HG03565 (cell line): ENCODE results near the gene PRG2.
"Not testable (repeated sequence)": the region's sequence is repeated elsewhere in the genome, so short reads cannot be mapped to it uniquely, and the experiment has no call there.

Experiments used
- ATAC-seq: cut with Tn5 transposase; IDR thresholded peaks from one replicate; pipeline ENCODE4 v1.9.1; 2021; ENCODE audit warnings: mild to moderate bottlenecking, moderate library complexity; ENCODE audit not compliant: unreplicated experiment

Gene PRG2

DNA sequence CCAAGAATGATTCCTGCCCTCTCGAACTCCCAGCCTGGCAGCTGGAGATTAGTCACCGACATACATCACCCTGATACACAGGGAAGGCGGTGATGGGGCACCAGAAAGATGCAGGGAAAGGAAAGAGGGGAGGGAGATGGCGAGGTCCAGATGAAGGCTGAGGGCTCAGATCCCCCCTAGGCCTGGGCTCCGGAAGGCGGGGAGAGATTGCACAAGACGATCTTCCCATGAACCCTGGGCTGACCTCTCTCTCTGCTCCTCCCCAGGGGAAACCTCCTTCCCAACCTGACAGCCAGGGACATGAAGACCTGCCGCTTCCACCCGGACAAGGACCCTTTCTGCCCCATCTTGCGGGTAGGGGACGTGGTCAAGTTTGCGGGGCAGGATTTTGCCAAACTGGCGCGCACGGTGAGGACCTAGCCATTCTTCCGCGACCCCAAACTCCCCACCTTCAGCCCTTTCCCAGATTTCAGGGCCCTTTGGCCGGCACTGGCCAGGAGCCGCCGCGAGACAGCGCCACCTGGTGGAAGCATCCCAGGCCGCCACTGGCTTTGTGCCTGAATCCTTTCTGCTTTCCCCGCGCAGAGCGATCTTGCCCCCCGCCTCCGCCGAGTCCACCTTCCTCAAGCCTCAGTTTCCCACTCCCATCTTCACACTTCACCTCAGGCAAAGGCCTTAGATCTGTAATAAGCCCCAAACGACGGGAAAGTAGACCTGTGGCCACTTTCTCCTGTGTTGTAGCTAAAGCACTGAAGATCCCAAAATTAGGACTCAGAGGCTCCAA, 40.8 kb downstream of the PRG2 start:
- no peak for ATAC-seq

DNA sequence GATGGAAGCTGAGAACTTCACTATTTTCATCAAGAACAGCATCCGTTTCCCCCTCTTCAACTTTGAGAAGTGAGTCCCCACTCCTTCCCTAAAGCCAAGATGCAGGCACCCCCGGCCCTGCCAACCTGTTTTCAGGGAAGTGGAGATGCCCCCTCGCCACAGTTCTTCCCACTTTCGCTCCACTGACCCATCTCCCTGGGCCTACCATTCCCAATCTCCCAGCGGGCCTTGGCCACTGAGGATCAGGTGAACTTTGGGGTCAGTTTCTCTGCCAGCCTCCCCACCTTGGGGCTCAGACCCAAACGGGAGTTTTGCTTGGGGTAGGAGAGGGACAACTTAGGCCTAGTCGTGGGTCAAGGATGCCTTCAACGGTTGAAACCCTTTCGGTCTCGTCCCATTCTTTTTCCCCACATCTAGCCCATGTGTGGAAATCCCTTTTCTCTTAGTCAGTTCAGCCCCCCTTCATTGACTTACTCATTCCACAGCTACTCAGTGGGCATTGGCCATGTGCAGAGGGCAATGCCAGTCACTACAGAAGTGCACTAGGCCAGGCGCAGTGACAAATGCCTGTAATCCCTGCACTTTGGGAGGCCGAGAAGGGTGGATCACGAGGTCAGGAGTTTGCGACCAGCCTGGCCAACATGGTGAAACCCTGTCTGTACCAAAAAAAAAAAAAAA, 41.7 kb downstream of the PRG2 start:
- ATAC-seq = no peak

DNA sequence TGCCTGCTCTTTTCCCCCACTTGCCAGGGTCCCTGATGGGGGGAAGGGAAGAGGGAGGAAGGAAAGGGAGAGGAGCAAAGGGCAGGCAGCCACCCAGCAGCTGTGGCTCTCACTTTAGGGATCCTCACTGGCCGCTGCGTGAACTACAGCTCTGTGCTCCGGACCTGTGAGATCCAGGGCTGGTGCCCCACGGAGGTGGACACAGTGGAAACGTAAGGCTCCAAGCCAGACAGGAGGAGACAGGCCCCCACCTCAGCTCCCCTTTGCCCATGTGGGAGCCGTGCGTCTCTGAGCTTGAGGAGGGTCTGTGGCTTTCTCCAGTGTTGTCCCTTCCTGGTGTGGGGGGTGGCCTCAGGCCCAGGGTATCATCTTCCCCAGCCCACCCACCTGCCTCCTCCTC, 42.4 kb downstream of the PRG2 start:
- ATAC-seq = no peak

DNA sequence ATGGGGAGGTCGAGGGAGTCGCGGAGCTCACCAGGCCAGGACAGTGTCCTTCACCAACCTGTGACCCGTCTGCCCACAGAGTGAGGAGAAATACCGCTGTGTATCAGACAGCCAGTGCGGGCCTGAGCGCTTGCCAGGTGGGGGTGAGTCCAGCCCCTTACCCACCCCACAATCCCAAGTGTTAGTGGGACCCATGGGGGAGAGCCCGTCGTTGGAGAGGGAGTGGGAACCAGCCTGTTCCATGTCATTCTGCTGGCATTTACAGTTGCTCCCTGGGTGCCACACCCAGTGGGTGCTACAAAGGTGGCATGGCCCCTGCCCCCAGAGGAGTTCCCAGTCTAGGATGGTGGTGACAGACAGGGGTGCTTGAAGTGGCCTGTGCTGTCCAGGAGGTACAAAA, 43.1 kb downstream of the PRG2 start:
- no peak for ATAC-seq

DNA sequence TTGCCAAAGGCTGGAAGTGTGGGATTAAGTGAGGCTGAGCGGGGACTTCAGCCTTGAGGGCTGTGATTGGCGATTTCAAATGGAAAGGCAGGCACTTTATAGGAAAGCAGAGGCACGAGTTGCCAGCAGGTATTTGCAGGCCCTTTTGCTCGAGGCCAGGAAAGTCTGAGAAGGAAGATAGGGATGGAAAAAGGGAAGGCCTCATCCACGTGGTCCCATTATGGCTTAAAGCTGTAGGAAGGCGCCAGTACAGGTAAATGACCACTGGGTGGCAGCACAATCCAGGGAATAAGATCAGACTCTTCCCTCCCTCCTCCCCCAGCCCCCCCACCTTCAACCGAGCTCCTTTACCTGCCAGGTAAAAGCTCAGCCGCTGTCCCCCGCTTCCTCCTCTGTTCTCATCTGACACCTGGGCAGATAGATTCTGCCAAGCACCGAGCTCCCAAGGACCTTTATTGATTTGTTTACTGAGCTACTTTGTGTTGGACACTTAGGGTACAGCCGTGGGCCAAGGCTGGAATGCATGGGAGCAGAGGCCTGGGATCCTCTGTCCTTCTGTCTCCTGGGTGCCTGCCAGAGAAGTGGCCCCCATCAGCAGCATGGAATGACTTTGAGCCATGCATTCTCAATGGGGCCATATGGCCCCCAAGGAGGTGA, 44.8 kb downstream of the PRG2 start:
- peak; percentile 62 for ATAC-seq

DNA sequence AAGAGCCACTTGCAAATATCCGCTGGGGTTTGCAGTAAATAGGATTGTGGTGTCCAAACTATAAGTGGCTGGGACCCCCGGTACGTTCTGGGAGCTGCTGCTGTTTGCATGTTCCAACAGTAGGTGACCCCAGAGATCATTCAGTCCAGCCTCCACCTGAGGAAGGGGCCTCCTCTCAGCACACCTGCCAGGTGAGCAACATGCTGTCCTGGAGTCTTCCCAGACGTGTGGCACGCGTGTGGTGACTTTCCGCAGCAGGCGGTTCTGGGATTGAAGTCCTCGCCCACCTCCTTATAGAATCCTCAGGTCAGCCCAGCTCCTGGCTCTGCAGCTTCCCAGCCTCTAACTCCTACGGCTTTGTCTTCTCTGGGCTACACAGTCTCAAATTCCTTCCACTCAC, 45.6 kb downstream of the PRG2 start:
- no peak for ATAC-seq

DNA sequence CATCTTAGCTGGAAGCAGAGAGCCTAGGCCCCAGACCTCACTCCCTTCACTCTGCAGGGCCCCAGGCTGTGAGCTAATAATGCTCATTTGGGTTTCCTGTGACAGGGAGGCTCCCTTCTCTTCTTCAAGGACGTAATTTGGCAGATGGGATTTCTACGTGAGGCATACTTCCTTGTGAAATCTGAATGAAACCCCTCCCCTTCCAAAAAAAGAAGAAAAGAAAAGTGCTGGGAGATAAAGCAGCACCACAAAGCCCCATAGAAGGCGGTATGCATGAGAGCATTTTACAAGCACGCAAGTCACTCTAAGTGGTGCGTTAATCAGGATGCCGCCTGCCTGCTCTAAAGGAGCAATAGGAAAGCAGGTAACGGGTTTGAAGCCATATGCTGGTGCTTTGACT, 46.6 kb downstream of the PRG2 start:
- ATAC-seq = no peak

DNA sequence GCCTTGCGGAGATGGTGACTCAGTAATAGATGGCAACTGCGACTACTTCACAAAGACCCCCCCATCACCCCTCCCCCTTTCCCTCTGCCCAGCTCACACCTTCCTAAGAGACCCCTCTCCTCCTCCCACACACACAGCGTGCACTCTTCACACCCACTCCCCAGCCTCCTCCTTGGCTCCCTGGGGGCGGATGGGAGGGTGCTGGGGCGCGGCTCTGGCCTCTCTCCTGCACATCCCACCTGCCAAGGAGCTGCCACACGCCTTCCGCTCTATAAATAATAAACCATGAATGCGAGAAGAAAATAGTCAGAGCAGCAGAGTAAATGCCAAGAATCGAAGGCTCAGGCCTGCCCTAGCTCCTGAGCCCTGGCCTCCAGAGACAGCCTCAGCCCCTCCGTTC, 47.7 kb downstream of the PRG2 start:
- ATAC-seq = no peak

DNA sequence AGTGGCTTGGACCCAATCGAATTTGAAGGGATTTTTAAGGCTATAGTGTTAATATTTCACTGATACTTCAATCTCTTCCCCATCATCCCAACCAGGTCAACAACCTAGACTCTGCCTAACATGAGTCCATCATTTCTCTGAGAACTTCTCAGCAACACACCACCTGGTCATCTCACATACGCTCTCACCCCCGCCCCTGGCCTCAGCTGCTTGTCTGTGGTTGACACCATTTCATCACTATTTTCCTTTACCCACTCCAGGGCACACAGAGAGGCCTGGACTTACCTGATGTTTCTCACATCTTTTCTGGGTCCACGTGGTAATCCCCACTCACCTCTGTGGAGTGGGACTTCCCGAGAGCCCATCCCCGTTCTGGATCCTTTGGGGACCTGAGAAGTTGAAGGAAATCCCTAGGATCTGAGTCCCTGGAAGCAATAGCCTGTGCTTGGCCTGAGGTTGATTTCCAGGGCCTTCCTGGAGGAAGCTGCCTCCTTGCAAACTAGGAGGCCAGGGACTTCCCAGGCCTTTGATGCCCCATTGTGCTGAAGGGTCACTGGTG, 49.1 kb downstream of the PRG2 start:
- no peak for ATAC-seq

DNA sequence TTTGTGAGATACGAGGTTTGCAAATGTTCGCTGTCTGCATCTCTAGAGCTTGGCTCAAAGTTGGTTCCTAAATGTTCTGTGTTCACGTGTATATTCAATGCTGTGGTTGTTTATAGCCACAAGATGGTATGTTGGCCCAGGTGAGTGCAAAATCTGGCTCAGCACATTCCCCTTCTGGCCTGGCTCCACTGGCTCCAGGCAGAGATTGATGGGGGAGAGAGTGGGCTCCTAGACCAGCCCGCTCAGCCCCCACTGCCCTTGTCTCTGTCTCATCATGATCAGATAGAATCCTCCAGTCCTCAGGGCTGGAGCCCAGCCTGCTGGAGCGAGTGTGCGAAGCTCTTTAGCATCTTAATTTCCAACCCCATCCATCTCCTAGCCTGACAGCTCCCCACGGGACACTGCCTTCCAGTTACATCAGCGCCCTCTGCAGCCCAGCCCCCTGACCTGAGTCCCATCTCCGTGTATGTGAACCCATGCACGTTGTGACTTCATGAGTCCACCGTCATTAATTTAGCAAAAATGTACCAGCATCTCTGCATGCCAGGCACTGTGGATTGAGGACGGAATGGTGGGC, 50.3 kb downstream of the PRG2 start:
- ATAC-seq = no peak

DNA sequence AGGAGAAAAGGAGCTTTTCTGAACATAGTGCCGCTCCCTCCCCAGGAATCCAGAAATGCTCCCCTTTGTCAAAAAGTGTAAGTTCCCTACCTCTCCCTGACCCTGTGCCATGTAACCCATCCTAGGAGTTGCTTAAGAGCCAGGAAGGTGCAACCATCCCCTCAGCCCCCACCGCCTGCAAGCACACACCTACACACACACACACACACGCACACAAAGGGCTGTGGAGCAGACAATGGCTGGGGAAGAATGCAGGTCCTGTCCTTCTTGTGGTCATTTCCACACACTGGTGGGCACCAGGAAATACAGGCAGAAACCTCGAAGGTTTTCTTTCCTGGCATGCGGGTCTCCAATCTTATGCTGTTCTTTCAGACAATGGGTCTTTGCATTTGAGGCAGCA, 51.1 kb downstream of the PRG2 start:
- ATAC-seq = no peak

DNA sequence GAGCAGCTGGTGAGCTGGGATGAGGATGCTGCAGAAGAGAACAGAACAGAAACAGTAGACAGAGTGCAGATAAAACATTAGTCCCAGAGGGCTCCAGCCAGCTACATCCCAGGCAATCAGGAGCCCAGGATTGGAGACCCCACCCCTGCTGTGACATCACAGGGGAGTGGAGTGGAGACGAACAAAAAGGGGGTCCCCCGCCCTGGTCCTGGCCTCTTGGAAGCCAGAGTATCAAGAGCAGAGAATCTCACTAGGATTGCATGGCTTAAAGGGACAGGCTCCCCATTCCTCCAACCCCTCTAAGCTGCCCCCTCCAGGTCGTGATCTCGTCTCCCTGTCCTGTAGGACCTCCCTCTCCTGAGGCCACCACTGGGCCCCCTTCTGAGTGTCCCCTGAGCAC, 52.3 kb downstream of the PRG2 start, which contains the start of gene P2RX3:
TSS of gene P2RX3 (plus strand) at position 211 of the 400 bp plus-strand sequence. CDS start 199 bp downstream, outside the sequence.
- ATAC-seq = no peak

DNA sequence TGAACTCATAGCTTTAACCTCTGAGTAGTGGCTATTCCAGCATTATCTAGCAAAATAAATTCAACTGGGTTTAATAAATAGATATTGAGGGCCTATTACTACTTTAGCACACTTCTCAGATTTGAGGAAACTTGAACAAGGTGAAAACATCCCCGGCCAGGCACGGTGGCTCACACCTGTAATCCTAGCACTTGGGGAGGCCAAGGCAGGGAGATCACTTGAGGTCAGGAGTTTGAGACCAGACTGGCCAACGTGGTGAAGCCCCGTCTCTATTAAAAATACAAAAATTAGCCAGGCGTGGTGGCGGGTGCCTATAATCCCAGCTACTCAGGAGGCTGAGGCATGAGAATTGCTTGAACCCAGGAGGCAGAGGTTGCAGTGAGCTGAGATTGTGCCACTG, 53.6 kb downstream of the PRG2 start:
- not testable (repeated sequence) for ATAC-seq
